Breast epithelium (tissue), 4 donors: ENCODE results near the gene CATSPERZ. TPM values are rescaled to one million over a fixed set of nuclear protein-coding genes. Genes with fewer than 3 reads are reported as not detected.

ENCODE experiments used
- DNase-seq, 2 donors: peaks; one replicate each; pipeline ENCODE4 v3.0.0-alpha.2; 2019; ENCODE audit warnings: low spot score in 2 of 2
- H3K27ac ChIP-seq, 2 donors: fragments of 200-600 bp; sonication (generic) in 1 of 2; one replicate each; pipeline ENCODE4 v1.5.1; 2016 to 2019; ENCODE audit warnings: mild to moderate bottlenecking in 1 of 2
- H3K27me3 ChIP-seq, 2 donors: fragments of 200-600 bp; sonication (generic) in 1 of 2; one replicate each; pipeline versions ENCODE4 v1.5.1 to v1.6.0; 2017 to 2019; ENCODE audit warnings: control low read depth in 1 of 2, mild to moderate bottlenecking in 1 of 2
- H3K36me3 ChIP-seq: fragments of 200-600 bp; one replicate; pipeline ENCODE4 v1.5.1; 2019
- H3K4me1 ChIP-seq, 2 donors: fragments of 200-600 bp; sonication (generic); one replicate each; pipeline ENCODE4 v1.5.1; 2016 to 2019; ENCODE audit warnings: control low read depth in 1 of 2
- H3K4me3 ChIP-seq, 3 donors: fragments of 200-600 bp; sonication (generic); 1 replicate in 2 of 3; 2 replicates in 1 of 3; pipeline ENCODE4 v1.5.1; 2016 to 2019; ENCODE audit warnings: mild to moderate bottlenecking in 3 of 3, moderate library complexity in 2 of 3
- H3K9me3 ChIP-seq, 2 donors: fragments of 200-600 bp; sonication (generic) in 1 of 2; one replicate each; pipeline ENCODE4 v1.5.1; 2016 to 2019; ENCODE audit warnings: control low read depth in 1 of 2
- POLR2A ChIP-seq: fragments of 450-650 bp; IDR thresholded peaks from one replicate; pipeline ENCODE4 v1.6.1; 2016; ENCODE audit warnings: antibody characterized with exemption, mild to moderate bottlenecking, moderate library complexity
- POLR2AphosphoS5 ChIP-seq, 3 donors: sonication (generic); formaldehyde crosslinking; IDR thresholded peaks; one replicate each; pipeline ENCODE4 v1.6.1; 2017; ENCODE audit warnings: antibody characterized with exemption in 3 of 3
- intact Hi-C: fragments of 100-400 bp; cut with DNase I; formaldehyde crosslinking; loops from one replicate; pipeline ENCODE4 v1.15.1; 2023; ENCODE audit warnings: low total_unique reads
- total RNA-seq, 3 donors: library from RNA; depleted of rRNA; stranded (reverse); fragments of >200 nt; gene quantifications; one replicate each; pipeline ENCODE4 v1.1.0, GENCODE V29; 2016
- TF ChIP-seq, protein P1 (sequence below), 3 donors: fragments of 450-650 bp; IDR thresholded peaks; one replicate each; pipeline ENCODE4 v1.5.1; 2016 to 2017; ENCODE audit warnings: antibody characterized with exemption in 3 of 3, mild to moderate bottlenecking in 3 of 3, moderate library complexity in 3 of 3

The CATSPERZ gene
- total RNA-seq, 3 donors from 2014 or later = 1.8 TPM; not detected in 2

DNA sequence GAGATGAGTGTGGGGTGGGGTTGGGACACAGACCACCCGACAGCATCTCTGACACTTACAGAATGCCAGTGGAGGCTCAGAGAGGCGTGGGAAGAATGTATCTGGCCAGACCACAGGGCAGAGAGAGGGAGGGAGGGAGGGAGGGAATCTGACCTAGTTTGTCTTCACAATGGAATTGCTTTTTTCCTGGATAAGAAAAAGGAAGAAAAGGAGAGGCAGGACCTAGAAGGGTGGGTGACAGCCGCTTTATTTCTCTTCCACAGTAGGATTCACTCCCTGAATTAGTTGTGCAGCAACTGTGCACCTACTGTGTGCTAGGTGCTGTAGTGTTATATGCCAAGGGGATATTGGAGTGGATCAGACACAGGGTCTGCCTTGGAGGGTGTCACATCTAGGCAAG lies 5.4 kb upstream of the CATSPERZ start:
- Histone ChIP-seq H3K27me3 (peaks cover 11 to 55% of the 10 kb centered on the region in 2 donors), H3K27ac (no peak overlapping the region), H3K4me1 (peaks cover 13 to 22% of the 10 kb centered on the region in 2 donors), H3K9me3 (no peaks in the 10 kb centered on the region), H3K36me3 (no peaks in the 10 kb centered on the region), H3K4me3 (no peak overlapping the region)
- no peak for DNase-seq
- TF ChIP-seq, protein P1, sequence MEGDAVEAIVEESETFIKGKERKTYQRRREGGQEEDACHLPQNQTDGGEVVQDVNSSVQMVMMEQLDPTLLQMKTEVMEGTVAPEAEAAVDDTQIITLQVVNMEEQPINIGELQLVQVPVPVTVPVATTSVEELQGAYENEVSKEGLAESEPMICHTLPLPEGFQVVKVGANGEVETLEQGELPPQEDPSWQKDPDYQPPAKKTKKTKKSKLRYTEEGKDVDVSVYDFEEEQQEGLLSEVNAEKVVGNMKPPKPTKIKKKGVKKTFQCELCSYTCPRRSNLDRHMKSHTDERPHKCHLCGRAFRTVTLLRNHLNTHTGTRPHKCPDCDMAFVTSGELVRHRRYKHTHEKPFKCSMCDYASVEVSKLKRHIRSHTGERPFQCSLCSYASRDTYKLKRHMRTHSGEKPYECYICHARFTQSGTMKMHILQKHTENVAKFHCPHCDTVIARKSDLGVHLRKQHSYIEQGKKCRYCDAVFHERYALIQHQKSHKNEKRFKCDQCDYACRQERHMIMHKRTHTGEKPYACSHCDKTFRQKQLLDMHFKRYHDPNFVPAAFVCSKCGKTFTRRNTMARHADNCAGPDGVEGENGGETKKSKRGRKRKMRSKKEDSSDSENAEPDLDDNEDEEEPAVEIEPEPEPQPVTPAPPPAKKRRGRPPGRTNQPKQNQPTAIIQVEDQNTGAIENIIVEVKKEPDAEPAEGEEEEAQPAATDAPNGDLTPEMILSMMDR (IDR thresholded peaks at IDR 0.05) = no peak
- TF ChIP-seq POLR2A = no peak
- intact Hi-C loops = no loop called here

DNA sequence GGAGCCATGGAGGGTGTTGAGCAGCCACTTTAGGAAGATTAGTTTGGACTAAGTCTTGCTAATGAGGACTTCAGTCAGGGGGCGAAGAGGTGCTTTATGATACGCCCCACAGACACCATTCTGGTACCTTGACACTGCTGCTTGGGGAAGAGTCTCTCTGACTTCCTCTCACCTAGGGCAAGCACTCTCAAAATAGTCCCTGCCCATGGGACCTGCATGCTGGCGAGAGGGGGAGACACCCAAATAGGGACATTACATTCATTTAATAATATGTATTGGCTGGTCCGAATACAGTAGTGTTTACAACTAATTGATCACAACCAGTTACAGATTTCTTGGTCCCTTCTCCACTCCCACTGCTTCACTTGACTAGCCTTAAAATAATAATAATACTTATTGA lies 4.4 kb upstream of the CATSPERZ start:
- Histone ChIP-seq H3K4me3 (no peak overlapping the region), H3K27ac (no peak overlapping the region), H3K27me3 (peaks cover 11 to 65% of the 10 kb centered on the region in 2 donors), H3K4me1 (peaks cover 23 to 28% of the 10 kb centered on the region in 2 donors), H3K9me3 (no peaks in the 10 kb centered on the region), H3K36me3 (no peaks in the 10 kb centered on the region)
- TF ChIP-seq POLR2AphosphoS5 (IDR thresholded peaks at IDR 0.05) = no peak
- TF ChIP-seq, protein P1 (IDR thresholded peaks at IDR 0.05) = no peak
- TF ChIP-seq POLR2A = no peak
- intact Hi-C loops = no loop called here
- no peak for DNase-seq

DNA sequence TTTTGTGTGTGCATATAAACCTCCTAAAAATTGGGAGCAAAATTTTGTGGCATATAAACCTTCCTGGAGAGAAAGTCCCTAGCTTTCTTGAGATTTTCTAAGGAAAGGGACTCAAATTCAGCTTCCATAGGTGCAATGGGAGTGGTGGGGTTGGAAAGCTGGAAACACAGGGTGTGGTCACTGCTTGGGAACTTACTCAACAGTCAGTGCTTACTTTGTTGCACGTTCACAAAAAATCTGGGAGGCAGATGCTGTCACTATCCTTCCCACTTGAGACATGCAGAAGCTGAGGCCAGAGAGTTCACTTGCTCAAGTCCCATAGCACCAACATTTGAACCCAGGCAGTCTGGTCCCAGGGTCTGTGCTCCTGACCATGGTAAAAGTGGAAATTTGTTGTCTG lies 3.9 kb upstream of the CATSPERZ start:
- no peaks in the 10 kb centered on the region for H3K9me3 ChIP-seq
- H3K4me1 ChIP-seq = peaks cover 21 to 27% of the 10 kb centered on the region in 2 donors
- no peak for DNase-seq
- H3K4me3 ChIP-seq = no peak overlapping the region
- TF ChIP-seq, protein P1 (IDR thresholded peaks at IDR 0.05) = no peak
- TF ChIP-seq POLR2A (no peak), POLR2AphosphoS5 (IDR thresholded peaks at IDR 0.05) (no peak)
- H3K27ac ChIP-seq = no peak overlapping the region
- intact Hi-C loops = no loop called here
- H3K36me3 ChIP-seq = no peaks in the 10 kb centered on the region
- H3K27me3 ChIP-seq = peaks cover 10 to 61% of the 10 kb centered on the region in 2 donors

DNA sequence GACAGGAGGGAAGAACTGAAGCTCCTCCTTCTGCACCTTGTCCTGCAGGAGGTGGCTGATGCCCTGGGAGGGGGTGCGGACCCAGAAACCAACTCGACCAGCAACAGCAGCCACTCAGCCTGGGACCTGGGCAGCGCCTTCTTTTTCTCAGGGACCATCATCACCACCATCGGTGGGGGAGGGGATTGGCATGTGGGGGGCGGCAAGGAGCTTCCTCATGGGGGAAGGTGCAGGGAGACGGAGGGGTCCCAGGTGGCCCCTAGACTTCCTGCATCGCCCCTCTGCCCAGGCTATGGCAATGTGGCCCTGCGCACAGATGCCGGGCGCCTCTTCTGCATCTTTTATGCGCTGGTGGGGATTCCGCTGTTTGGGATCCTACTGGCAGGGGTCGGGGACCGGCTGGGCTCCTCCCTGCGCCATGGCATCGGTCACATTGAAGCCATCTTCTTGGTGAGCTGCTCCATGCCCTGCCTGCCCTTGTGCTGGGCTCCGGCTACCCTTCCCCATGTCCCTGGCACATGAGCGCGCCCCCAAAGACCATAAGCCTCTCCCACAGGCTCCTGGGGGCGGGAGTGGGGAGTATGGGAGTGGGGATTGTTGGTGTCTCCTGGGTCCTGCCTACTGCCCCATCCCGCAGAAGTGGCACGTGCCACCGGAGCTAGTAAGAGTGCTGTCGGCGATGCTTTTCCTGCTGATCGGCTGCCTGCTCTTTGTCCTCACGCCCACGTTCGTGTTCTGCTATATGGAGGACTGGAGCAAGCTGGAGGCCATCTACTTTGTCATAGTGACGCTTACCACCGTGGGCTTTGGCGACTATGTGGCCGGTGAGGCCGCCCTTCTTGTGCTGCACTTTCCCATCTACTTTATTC lies 3.1 kb upstream of the CATSPERZ start:
- intact Hi-C loops = no loop called here
- peaks cover 3 to 53% of the 10 kb centered on the region in 2 donors for H3K27me3 ChIP-seq
- H3K36me3 ChIP-seq = no peaks in the 10 kb centered on the region
- peaks cover 17 to 20% of the 10 kb centered on the region in 2 donors for H3K4me1 ChIP-seq
- no peak overlapping the region for H3K27ac ChIP-seq
- H3K9me3 ChIP-seq = no peaks in the 10 kb centered on the region
- TF ChIP-seq POLR2A = no peak
- TF ChIP-seq, protein P1 (IDR thresholded peaks at IDR 0.05) = no peak
- TF ChIP-seq POLR2AphosphoS5 (IDR thresholded peaks at IDR 0.05) = no peak
- H3K4me3 ChIP-seq = no peak overlapping the region
- no peak for DNase-seq

DNA sequence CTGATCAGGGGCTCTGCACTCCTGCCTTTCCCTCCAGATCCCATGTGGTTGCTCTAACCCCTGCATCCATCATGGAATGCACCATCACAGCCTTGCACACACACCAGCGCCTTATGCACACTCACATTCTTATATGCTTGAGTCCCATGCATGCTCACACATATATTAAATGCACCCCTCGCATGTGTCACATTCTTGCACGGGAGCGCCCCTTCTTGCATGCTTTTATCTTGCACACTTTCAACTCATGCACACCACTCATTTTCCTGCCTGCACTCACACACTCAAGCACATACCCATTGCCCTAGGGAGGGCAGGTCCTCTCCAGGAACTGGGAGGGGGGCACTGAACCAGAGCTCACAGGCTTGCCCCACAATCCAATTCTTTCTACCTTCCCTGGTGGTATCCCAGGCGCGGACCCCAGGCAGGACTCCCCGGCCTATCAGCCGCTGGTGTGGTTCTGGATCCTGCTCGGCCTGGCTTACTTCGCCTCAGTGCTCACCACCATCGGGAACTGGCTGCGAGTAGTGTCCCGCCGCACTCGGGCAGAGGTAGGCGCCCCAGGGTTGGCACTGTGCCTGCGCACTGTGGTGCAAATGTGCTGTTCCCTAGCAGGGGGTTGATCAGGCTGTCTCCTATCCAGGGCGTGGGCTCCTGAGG lies 2.3 kb upstream of the CATSPERZ start:
- intact Hi-C loops = no loop called here
- H3K36me3 ChIP-seq = no peaks in the 10 kb centered on the region
- TF ChIP-seq POLR2AphosphoS5 (IDR thresholded peaks at IDR 0.05) = no peak
- TF ChIP-seq, protein P1 (IDR thresholded peaks at IDR 0.05) = no peak
- no peak for TF ChIP-seq POLR2A
- no peak for DNase-seq
- peaks cover 13 to 15% of the 10 kb centered on the region in 2 donors for H3K4me1 ChIP-seq
- peaks cover 3 to 45% of the 10 kb centered on the region in 2 donors for H3K27me3 ChIP-seq
- no peak overlapping the region for H3K4me3 ChIP-seq
- H3K27ac ChIP-seq = no peak overlapping the region
- no peaks in the 10 kb centered on the region for H3K9me3 ChIP-seq
